Activated T-cell treated with anti-CD3 and anti-CD28 coated beads for 1 hour (primary cell): ENCODE data around the gene ZNF136.

Source experiments
- DNase-seq: peaks from one replicate; pipeline ENCODE4 v3.0.0-alpha.2; 2020; ENCODE audit warnings: low read depth

ZNF136 gene

GRCh38 chr19:12194827-12195731, 32.2 kb downstream of the ZNF136 start:
- peak; percentile 66 for DNase-seq

- DNase-seq, result no peak
Measured at GRCh38 chr19:12198136-12198535, 35.2 kb downstream of the ZNF136 start.

- no peak for DNase-seq
Measured at GRCh38 chr19:12199757-12200419, 37.0 kb downstream of the ZNF136 start.

GRCh38 chr19:12202250-12202649, 39.4 kb downstream of the ZNF136 start:
- DNase-seq, result peak; percentile 53

GRCh38 chr19:12205296-12205695, 42.4 kb downstream of the ZNF136 start:
- DNase-seq, result no peak

- no peak for DNase-seq
Measured at GRCh38 chr19:12208221-12208620, 45.3 kb downstream of the ZNF136 start.

GRCh38 chr19:12217332-12217731, 54.4 kb downstream of the ZNF136 start:
- DNase-seq, result no peak

GRCh38 chr19:12222980-12223630, 60.2 kb downstream of the ZNF136 start:
- DNase-seq, result no peak

- DNase-seq, result no peak
Measured at GRCh38 chr19:12224676-12225075, 61.8 kb downstream of the ZNF136 start.

- DNase-seq, result no peak
Measured at GRCh38 chr19:12229990-12230389, 67.1 kb downstream of the ZNF136 start.

- no peak for DNase-seq
Measured at GRCh38 chr19:12230751-12231733, 68.1 kb downstream of the ZNF136 start.

- DNase-seq, result no peak
Measured at GRCh38 chr19:12232961-12233360, 70.1 kb downstream of the ZNF136 start.

- DNase-seq, result no peak
Measured at GRCh38 chr19:12237143-12237839, 74.4 kb downstream of the ZNF136 start.
